Thyroid gland (tissue), 4 donors: ENCODE results near the gene KIAA1586.

ENCODE experiments used
- POLR2A ChIP-seq, 2 donors: fragments of 450-650 bp; IDR thresholded peaks; one replicate each; pipeline ENCODE4 v1.6.1; 2017; ENCODE audit warnings: antibody characterized with exemption in 2 of 2, mild to moderate bottlenecking in 2 of 2, moderate library complexity in 1 of 2
- TF ChIP-seq, protein P1 (sequence below), 6 experiments: fragments of 200-600 bp in 3 of 6; fragments of 450-650 bp in 3 of 6; sonication (generic) in 3 of 6; IDR thresholded peaks; one replicate each; pipeline ENCODE4 v1.5.1; 2016 to 2019; ENCODE audit warnings: antibody characterized with exemption in 6 of 6, mild to moderate bottlenecking in 2 of 6, inconsistent platforms in 1 of 6, moderate library complexity in 1 of 6

DNA sequence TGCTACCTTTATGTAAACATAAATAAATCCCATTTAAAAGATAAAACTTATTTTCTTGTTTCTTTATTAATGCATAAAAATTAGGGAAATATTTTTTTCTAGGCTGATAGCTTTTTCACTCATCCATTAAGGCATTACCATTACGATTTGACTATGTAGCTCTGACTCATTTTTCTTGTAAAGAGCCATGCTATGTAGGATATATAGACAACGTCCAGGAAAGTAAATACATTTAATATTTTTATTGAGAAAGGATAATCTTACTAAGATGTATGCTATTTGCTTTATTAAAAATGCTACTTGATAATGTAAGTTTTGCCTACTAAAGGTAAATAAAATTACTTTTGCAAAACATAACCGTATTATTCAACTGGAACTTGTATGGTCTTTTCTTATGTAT lies 19.2 kb upstream of the KIAA1586 start:
- TF ChIP-seq, protein P1, sequence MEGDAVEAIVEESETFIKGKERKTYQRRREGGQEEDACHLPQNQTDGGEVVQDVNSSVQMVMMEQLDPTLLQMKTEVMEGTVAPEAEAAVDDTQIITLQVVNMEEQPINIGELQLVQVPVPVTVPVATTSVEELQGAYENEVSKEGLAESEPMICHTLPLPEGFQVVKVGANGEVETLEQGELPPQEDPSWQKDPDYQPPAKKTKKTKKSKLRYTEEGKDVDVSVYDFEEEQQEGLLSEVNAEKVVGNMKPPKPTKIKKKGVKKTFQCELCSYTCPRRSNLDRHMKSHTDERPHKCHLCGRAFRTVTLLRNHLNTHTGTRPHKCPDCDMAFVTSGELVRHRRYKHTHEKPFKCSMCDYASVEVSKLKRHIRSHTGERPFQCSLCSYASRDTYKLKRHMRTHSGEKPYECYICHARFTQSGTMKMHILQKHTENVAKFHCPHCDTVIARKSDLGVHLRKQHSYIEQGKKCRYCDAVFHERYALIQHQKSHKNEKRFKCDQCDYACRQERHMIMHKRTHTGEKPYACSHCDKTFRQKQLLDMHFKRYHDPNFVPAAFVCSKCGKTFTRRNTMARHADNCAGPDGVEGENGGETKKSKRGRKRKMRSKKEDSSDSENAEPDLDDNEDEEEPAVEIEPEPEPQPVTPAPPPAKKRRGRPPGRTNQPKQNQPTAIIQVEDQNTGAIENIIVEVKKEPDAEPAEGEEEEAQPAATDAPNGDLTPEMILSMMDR (IDR thresholded peaks at IDR 0.05), result no peak
- no peak for TF ChIP-seq POLR2A (IDR thresholded peaks at IDR 0.05)
